ENCODE results near the gene OPRM1.

DNA sequence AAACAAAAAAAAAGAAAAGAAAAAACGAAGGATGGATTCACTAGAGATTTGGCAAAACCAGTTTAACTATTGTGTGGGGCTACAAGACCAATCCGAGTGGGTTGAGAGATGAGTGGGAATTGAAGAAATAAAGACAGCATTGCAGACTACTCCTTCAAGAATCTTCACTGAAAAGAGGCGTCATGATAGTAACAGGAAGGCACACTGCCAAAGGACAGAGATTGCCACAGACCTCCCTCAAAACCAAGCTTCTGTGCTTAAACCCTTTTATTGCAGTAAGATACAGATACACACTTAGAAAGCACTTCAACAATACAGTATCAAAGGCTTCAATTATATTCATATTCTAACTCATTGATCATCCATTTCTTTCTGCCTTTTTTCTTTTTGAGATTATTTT, 213.6 kb downstream of the OPRM1 start:
- TF ChIP-seq, protein P1, sequence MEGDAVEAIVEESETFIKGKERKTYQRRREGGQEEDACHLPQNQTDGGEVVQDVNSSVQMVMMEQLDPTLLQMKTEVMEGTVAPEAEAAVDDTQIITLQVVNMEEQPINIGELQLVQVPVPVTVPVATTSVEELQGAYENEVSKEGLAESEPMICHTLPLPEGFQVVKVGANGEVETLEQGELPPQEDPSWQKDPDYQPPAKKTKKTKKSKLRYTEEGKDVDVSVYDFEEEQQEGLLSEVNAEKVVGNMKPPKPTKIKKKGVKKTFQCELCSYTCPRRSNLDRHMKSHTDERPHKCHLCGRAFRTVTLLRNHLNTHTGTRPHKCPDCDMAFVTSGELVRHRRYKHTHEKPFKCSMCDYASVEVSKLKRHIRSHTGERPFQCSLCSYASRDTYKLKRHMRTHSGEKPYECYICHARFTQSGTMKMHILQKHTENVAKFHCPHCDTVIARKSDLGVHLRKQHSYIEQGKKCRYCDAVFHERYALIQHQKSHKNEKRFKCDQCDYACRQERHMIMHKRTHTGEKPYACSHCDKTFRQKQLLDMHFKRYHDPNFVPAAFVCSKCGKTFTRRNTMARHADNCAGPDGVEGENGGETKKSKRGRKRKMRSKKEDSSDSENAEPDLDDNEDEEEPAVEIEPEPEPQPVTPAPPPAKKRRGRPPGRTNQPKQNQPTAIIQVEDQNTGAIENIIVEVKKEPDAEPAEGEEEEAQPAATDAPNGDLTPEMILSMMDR (IDR thresholded peaks at IDR 0.05): no peak
- TF ChIP-seq EZH2 (IDR thresholded peaks at IDR 0.05): no peak
